Measurements from ENCODE around the gene SECISBP2.

- TF ChIP-seq POLR2A (IDR thresholded peaks at IDR 0.05) (no peak), CTCF (IDR thresholded peaks at IDR 0.05) (no peak)
Measured at GRCh38 chr9:89372979-89373378, 54.7 kb downstream of the SECISBP2 start.

All from heart left ventricle (tissue), 13 donors.